NCI-H510A (cell line): ENCODE data around the gene FAM117A.
"Not testable (repeated sequence)": the region's sequence is repeated elsewhere in the genome, so short reads cannot be mapped to it uniquely, and the experiment has no call there.

Experiments
- DNase-seq: peaks from one replicate; lab custom pipeline; 2025; lab: John Stamatoyannopoulos, UW

Gene FAM117A

GRCh38 chr17:49762151-49762941, 1.6 kb downstream of the FAM117A start:
- no peak for DNase-seq

GRCh38 chr17:49760932-49761558, 2.9 kb downstream of the FAM117A start:
- no peak for DNase-seq

DNA sequence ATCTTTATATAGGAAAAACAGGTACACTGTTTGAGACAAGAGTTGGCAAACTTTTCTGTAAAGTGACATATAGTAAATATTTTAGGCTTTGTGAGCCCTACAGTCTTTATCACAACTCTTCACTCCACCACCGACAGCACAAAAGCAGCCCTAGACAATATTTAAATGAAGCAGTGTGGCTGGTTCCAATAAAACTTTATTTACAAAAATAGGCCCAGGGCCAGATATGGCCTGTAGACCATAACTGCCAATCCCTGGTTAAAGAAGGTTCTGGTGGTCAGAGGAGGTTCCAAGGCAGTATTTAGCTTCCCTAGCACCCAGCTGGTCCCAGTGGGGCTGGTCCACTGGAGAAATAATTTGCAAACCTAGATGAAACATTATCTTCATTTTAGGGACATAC, 3.6 kb downstream of the FAM117A start:
- no peak for DNase-seq

DNA sequence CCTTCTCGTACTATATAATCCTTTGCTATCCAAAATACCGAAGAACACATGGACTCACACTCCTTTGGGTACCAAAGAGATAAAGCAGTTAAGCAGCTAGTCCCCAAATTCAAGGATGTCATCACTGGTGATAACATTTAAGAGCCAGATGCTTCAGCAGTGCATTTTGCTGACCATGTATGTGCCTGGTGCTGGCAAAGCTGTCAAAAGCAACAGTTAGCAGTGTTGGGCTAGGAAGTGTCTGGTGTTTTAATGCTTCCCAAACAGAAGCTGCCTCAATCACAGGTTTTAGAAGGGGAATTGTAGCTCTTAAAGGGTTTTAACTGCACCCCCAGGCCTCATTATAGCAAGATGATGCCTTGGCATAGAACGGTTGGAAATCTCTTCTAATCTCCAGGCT, 4.7 kb downstream of the FAM117A start:
- DNase-seq, result no peak

DNA sequence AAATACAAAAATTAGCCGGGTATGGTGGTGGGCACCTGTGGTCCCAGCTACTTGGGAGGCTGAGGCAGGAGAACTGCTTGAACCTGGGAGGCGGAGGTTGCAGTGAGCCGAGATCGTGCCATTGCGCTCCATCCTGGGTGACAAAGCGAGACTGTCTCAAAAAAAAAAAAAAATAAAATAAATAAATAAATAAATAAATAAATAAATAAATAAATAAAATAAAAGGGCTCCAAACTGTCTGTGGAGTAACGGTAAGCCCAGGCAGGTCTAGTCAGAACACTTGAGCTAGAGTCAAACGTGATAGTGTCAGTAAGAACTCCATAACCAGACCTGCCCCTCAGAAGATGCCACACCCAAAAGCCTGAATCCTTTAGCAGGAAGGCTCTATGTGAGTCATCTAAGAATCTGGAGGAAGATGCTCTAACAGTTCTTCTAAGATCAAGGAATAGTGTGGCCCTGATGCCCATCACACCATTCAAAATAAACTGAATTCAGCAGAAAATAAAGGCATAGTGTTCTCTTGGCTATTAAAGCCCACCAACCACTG, 5.4 kb downstream of the FAM117A start:
- DNase-seq, result not testable (repeated sequence)

- DNase-seq, result no peak
Measured at GRCh38 chr17:49757151-49757777, 6.7 kb downstream of the FAM117A start.

DNA sequence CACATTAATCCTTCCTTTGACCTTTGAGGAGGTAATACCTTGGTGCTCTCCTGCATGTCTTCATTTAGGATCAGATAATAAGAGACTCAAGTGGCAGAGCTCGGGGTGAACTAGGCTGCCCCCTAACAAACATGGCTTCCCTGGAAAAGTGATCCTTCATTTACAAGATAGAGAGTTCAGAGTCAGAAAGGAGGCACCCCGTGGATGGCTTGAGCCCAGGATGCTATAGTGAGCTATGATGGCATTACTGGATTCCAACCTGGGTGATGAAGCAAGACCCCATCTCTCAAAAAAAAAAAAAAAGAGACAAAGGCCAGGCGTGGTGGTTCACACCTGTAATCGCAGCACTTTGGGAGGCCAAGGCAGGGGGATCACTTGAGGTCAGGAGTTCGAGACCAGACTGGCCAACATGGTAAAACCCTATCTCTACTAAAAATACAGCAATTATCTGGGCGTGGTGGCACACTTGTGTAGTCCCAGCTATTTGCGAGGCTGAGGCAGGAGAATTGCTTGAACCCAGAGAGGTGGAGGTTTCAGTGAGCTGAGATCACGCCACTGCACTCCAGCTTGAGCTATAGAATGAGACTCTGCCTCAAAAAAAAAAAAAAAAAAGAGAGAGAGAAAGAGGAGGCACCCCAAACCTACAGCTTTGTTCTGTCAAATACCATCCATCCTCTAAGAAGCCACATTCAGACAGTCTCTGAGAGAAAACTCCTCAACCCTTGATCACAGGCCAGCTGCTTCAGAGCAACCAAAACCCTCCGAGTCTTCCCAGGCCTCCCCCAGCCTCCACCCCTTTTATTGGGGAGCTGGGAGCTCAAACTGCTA, 7.4 kb downstream of the FAM117A start:
- DNase-seq, result no peak

DNA sequence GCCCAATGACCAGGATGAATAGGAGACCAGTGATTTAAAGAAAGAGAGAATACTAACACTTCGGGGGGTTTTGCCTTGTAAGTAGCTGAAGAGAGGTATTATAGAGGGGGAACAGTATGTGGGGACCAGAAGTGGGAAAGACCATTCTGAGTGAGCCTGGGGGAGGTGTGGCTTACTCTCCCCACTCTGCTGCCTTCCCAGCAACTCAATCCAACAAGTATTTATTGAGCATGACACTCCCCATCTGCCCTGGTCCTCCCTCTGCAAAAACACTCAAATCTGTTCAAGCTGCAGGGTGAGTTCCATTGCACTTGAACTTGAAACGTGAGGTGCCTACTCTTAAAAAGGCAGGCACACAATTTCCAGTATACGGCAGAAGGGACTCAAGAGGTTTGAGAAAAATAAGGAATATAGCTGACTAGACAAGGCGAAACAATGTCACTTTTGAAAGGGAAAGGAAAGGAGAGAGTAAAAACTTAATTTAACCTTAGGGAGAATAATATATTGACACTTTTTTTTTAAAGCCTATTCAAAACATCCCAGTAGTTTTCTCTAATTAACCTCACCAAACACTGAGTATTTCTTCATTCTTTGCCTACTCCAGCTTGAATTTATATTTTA, 8.2 kb downstream of the FAM117A start:
- DNase-seq, result peak; percentile 28

DNA sequence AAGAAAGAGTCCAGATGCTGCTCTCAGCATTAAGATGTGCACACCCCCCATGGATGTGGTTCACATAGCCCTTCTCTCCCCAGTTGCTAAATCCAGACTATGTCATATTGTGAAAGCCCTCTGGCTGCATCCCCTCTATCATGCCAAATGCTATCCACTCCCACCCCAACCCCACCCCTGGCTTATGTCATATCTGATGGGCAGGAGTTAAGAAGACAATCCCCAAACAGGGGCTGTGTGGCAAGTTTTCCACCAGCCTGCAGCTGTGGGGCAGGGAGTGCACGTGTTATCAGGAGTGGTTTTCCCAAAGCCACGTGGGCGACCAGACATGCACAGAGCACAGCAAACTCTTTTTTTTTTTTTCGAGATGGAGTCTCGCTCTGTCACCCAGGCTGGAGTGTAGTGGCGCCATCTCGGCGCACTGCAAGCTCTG, 10.0 kb downstream of the FAM117A start:
- DNase-seq, result no peak

- DNase-seq, result no peak
Measured at GRCh38 chr17:49752508-49752907, 11.4 kb downstream of the FAM117A start.

GRCh38 chr17:49749730-49750129, 14.2 kb downstream of the FAM117A start:
- DNase-seq, result no peak

GRCh38 chr17:49748791-49749190, 15.1 kb downstream of the FAM117A start:
- DNase-seq, result no peak

- DNase-seq, result no peak
Measured at GRCh38 chr17:49748223-49748622, 15.7 kb downstream of the FAM117A start.

DNA sequence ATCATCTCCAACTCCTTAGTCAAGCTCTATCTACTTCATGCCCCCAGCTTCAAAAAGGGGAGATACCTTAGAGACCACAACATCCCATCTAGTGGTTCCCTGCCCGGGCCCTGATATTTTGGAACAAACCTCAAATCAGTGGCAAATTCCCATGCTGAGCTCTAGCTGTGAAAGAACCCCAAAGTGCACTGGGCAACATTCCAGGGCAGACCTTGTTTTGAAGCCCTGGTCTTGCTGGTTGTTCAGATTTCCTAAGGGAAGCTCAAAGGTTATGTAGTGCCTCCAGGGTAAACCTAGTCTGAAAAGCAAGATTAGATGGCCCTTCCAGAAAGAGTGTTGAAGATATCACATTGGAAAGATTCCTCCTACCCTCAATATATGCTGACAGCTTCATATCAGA, 16.3 kb downstream of the FAM117A start:
- no peak for DNase-seq

- peak; percentile 12 for DNase-seq
Measured at GRCh38 chr17:49746791-49747490, 17.0 kb downstream of the FAM117A start.

- DNase-seq, result no peak
Measured at GRCh38 chr17:49745175-49746139, 18.5 kb downstream of the FAM117A start.

DNA sequence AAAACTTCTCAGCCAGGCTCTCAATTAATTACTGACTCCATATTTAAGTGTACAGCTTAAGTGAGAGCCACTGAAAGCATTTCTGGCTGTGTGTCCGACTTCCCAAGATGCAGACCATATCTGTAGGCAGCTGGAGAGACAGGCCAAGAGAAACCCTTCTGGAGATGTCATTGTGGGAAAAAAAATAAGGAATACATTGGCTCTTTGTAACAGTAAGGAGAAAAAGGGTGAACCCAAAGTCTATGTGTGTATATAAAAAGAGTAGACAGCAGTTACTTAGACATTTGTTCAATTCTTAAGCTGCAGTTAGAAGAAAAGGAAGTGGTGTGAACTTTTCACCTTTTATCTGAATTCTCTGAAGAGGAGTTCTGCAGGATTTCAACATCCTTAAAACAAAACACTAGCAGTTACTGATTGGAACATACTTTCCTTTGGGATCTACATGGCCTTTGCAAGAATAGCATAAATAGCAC, 21.7 kb downstream of the FAM117A start:
- no peak for DNase-seq

GRCh38 chr17:49741692-49742076, 22.2 kb downstream of the FAM117A start:
- no peak for DNase-seq

DNA sequence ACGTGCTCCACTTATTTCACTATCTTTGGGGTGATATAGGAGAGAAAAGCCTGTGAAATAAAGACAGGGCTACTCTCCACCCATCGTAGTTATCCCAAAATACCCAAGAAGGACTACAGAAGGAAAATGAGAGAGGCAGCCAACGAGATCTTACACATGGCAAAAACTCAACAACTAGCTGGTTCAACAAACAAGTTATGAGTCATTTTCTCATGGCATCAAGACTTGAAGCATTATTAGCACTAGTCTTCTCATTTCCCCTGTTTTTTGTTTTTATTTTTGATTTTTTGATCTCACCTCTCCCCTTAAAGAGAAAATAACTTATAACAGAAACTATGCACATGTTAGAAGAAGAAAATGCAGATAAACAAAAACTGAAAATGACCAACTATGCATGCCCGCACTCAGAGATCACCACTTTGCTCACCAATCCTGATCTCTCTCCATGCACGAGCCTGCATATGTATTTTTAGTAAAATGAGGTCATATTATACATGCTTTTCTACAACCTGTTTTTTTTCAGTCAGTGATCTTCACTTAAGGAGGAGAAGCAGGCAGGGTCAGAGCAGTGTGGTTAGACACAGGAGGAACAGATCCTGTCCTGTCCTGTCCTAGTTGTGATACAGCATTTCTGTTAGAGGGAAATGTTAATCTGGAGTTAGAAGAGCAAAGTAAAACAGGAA, 22.8 kb downstream of the FAM117A start:
- DNase-seq, result no peak
